PC-9 (cell line): ENCODE results near the gene TMEM250. TPM values are rescaled to one million over a fixed set of nuclear protein-coding genes. Genes with fewer than 3 reads are reported as not detected.

ENCODE experiments used
- BruUV-seq: library from RNA; stranded (reverse); fragments of 400-500 nt; replicated peaks from 2 replicates; lab custom pipeline; 2021; lab: Mats Ljungman, UMichigan
- CTCF ChIA-PET: fragments of 300-600 bp; sonication (Branson Sonifier 250); formaldehyde crosslinking; loops from one replicate; lab custom pipeline; 2022; ENCODE audit warnings: antibody characterized with exemption; lab: Charles Lee
- POLR2A ChIA-PET: fragments of 300-600 bp; sonication (Branson Sonifier 250); formaldehyde crosslinking; loops from one replicate; lab custom pipeline; 2022; ENCODE audit warnings: antibody characterized with exemption; ENCODE audit not compliant: unreplicated experiment; lab: Charles Lee
- DNase-seq, 2 experiments: peaks; one replicate each; pipeline versions ENCODE4 v3.0.0 to v3.0.0-alpha.2; 2015 to 2022; ENCODE audit warnings: mixed read lengths in 1 of 2
- H2AFZ ChIP-seq: fragments of 200-600 bp; sonication (generic); 2 replicates; pipeline ENCODE4 v1.8.1; 2017; ENCODE audit warnings: antibody characterized with exemption
- H3F3A ChIP-seq: fragments of 200-600 bp; sonication (generic); 2 replicates; pipeline ENCODE4 v1.8.1; 2017; ENCODE audit warnings: antibody characterized with exemption, mild to moderate bottlenecking, low read depth; ENCODE audit not compliant: insufficient read depth
- H3K27ac ChIP-seq: fragments of 200-600 bp; sonication (generic); 2 replicates; pipeline ENCODE4 v1.6.1; 2016; ENCODE audit warnings: mixed run types
- H3K27me3 ChIP-seq: fragments of 200-600 bp; sonication (generic); 2 replicates; pipeline ENCODE4 v1.6.1; 2016; ENCODE audit warnings: low read depth, mixed run types; ENCODE audit not compliant: insufficient read depth
- H3K36me3 ChIP-seq: fragments of 200-600 bp; sonication (generic); 2 replicates; pipeline ENCODE4 v1.6.1; 2016; ENCODE audit warnings: low read depth, mixed run types
- H3K4me1 ChIP-seq: fragments of 200-600 bp; sonication (generic); replicated peaks from 2 replicates; pipeline ENCODE4 v1.6.1; 2016; ENCODE audit warnings: mixed run types; ENCODE audit not compliant: insufficient read depth
- H3K4me2 ChIP-seq: fragments of 200-600 bp; sonication (generic); 2 replicates; pipeline ENCODE4 v1.6.1; 2017; ENCODE audit warnings: mixed run types
- H3K4me3 ChIP-seq: fragments of 200-600 bp; sonication (generic); 2 replicates; pipeline ENCODE4 v1.6.1; 2016; ENCODE audit warnings: mixed run types
- H3K79me2 ChIP-seq: fragments of 200-600 bp; sonication (generic); 2 replicates; pipeline ENCODE4 v1.6.1; 2017; ENCODE audit warnings: low read depth, mixed run types
- H3K9me2 ChIP-seq: fragments of 200-600 bp; sonication (generic); 2 replicates; pipeline ENCODE4 v1.8.1; 2017; ENCODE audit warnings: mild to moderate bottlenecking; ENCODE audit not compliant: insufficient read depth
- H3K9me3 ChIP-seq: fragments of 200-600 bp; sonication (generic); 2 replicates; pipeline ENCODE4 v1.8.1; 2016; ENCODE audit warnings: low read depth; ENCODE audit not compliant: insufficient read depth
- H4K20me1 ChIP-seq: fragments of 200-600 bp; sonication (generic); 2 replicates; pipeline ENCODE4 v1.8.1; 2017; ENCODE audit not compliant: insufficient read depth
- EZH2 ChIP-seq: fragments of 200-600 bp; sonication (generic); IDR thresholded peaks from 2 replicates; pipeline ENCODE4 v1.8.0; 2017; ENCODE audit warnings: antibody characterized with exemption, low read depth
- intact Hi-C: fragments of 100-400 bp; cut with micrococcal nuclease; formaldehyde crosslinking; loops from one replicate; pipeline ENCODE4 v1.10.0; 2022; ENCODE audit not compliant: unreplicated experiment
- total RNA-seq: library from RNA; stranded (reverse); gene quantifications from 2 replicates; pipeline ENCODE4 v1.2.3, GENCODE V29; 2021
- TF ChIP-seq, protein P1 (sequence below): fragments of 200-600 bp; sonication (generic); conservative IDR thresholded peaks from 2 replicates; pipeline ENCODE4 v1.6.1; 2017; ENCODE audit warnings: mixed run types, antibody characterized with exemption, mild to moderate bottlenecking, moderate library complexity

TMEM250 gene
- total RNA-seq, 1 experiment from 2014 or later = 73.8 TPM

DNA sequence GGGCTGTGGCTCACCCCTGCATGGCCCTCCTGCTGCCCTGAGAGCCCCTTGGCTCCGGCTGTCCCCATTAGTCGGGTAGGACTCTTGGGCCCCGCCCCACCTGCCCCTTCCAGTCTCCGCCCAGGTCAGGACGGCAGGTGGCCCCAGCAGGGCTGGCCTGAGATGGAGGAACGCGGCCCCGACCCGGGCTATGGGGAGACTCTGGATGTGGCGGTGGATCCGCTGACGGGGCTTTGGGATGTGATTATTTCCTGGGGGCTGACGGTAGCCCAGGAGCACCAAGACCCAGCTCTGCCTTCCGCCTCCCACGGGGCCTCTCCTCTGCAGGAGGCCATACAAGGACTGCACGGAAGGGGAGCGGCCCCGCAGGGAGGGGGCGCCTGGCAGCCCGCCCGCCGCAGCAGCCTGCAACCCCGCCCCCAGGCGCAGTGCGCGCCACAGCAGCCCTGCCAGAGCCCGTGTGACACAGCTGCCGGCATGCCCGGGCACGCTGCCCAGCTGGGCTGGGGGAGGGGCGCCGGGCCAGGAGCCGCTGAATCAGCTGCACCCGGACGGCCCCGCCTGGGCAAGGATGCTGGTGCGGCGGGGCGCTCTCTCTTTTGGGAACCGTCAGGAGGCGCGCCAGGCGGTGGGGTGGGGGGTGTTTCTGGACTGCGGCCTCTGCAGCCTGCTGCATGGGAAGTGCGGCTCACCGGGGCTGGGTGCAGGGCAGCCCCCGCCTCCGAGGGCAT lies 9.2 kb downstream of the TMEM250 start:
- Histone ChIP-seq H3K4me3 (peak overlapping the region; percentile 45; the same call in 1 of the 2 replicates), H3K4me2 (peak overlapping the region; percentile 79), H4K20me1 (peaks cover 2% of the 10 kb centered on the region), H3K27ac (no peak overlapping the region), H3K9me2 (no peaks in the 10 kb centered on the region), H3F3A (peaks cover 19% of the 10 kb centered on the region; the same call in 1 of the 2 replicates), H3K79me2 (no peaks in the 10 kb centered on the region), H2AFZ (peak overlapping the region; percentile 52; the same call in 1 of the 2 replicates), H3K27me3 (peaks cover 15% of the 10 kb centered on the region; the same call in 1 of the 2 replicates), H3K36me3 (no peaks in the 10 kb centered on the region; the same call in 1 of the 2 replicates), H3K9me3 (no peaks in the 10 kb centered on the region), H3K4me1 (peaks cover 7% of the 10 kb centered on the region; the same call in 1 of the 2 replicates)
- CTCF ChIA-PET = interaction anchor here (0.6 kb wide), 1 partner anchor 9 kb away, joined by 3 read pairs; no protein-coding TSS in a partner anchor
- TF ChIP-seq, protein P1, sequence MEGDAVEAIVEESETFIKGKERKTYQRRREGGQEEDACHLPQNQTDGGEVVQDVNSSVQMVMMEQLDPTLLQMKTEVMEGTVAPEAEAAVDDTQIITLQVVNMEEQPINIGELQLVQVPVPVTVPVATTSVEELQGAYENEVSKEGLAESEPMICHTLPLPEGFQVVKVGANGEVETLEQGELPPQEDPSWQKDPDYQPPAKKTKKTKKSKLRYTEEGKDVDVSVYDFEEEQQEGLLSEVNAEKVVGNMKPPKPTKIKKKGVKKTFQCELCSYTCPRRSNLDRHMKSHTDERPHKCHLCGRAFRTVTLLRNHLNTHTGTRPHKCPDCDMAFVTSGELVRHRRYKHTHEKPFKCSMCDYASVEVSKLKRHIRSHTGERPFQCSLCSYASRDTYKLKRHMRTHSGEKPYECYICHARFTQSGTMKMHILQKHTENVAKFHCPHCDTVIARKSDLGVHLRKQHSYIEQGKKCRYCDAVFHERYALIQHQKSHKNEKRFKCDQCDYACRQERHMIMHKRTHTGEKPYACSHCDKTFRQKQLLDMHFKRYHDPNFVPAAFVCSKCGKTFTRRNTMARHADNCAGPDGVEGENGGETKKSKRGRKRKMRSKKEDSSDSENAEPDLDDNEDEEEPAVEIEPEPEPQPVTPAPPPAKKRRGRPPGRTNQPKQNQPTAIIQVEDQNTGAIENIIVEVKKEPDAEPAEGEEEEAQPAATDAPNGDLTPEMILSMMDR = no peak
- TF ChIP-seq EZH2 = no peak
- POLR2A ChIA-PET = interaction anchor here (0.5 to 0.7 kb wide), 4 partner anchors 8 to 1425 kb away, joined by 3 to 18 read pairs (median 4); no protein-coding TSS in a partner anchor
- BruUV-seq = no TSS peak
- DNase-seq = peak; percentile 73 to 99
- intact Hi-C loops = loop anchor here (2.0 kb wide), 1 partner anchor 15 kb away; the partner anchor contains the start of gene NACC2

DNA sequence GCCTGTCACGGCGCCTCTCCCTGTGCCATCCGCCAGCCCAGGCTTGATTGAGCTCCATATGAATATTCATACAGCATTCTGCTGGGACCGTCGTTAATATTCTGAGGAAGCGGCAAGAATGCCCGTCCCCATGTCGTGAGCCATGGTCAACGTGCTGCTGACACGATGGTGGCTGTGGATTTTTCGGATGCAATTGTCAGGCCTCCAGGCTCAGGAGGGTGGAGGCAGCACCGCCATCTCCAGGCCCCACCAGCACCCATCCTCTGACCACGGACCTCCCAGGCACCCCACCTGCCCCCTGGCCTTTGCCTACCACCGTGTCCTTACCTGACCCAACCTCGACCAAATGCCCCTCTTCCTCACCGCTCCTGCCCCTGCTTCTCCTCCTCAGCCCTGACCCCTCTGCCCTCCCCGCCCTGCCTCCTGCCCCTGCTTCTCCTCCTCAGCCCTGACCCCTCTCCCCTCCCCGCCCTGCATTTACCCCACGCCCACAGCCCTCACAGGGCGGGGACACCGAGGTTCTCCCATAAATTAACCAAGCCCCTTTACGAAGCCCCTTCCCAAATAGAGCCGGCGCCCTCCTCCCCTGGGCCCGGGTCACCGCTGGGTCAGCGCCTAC lies 9.9 kb downstream of the TMEM250 start:
- H3K27ac ChIP-seq = no peak overlapping the region
- H3K4me3 ChIP-seq = peak overlapping the region; percentile 45; the same call in 1 of the 2 replicates
- no peaks in the 10 kb centered on the region for H3K9me2 ChIP-seq
- H3K79me2 ChIP-seq = no peaks in the 10 kb centered on the region
- peaks cover 12% of the 10 kb centered on the region; the same call in 1 of the 2 replicates for H3F3A ChIP-seq
- H3K36me3 ChIP-seq = no peaks in the 10 kb centered on the region; the same call in 1 of the 2 replicates
- TF ChIP-seq, protein P1 = no peak
- TF ChIP-seq EZH2 = no peak
- no peaks in the 10 kb centered on the region for H3K9me3 ChIP-seq
- POLR2A ChIA-PET = interaction anchor here (0.6 kb wide), 1 partner anchor 1426 kb away, joined by 5 read pairs; no protein-coding TSS in a partner anchor
- peak in 1 of 2 experiments; percentile 27 for DNase-seq
- no peak overlapping the region for H2AFZ ChIP-seq
- H3K4me2 ChIP-seq = peak overlapping the region; percentile 79
- intact Hi-C loops = loop anchor here (2.0 kb wide), 1 partner anchor 14 kb away; the partner anchor contains the start of gene NACC2
- BruUV-seq = no TSS peak
- H4K20me1 ChIP-seq = no peaks in the 10 kb centered on the region; the same call in 1 of the 2 replicates
- H3K4me1 ChIP-seq = peaks cover 7% of the 10 kb centered on the region; the same call in 1 of the 2 replicates
- CTCF ChIA-PET = interaction anchor here (0.6 kb wide), 1 partner anchor 9 kb away, joined by 3 read pairs; no protein-coding TSS in a partner anchor
- peaks cover 16% of the 10 kb centered on the region; the same call in 1 of the 2 replicates for H3K27me3 ChIP-seq
